WTC11 (cell line): ENCODE data around the gene CHCT1. TPM values are rescaled to one million over a fixed set of nuclear protein-coding genes. Genes with fewer than 3 reads are reported as not detected.

Experiments
- ATAC-seq: fragments of 200-7000 bp; cut with Tn5 transposase; 2 replicates; pipeline ENCODE4 v1.10.0; 2021; ENCODE audit warnings: mild to moderate bottlenecking, moderate library complexity
- CTCF ChIA-PET: fragments of 300-600 bp; sonication (Branson Sonifier 250); formaldehyde crosslinking; loops from one replicate; lab custom pipeline; 2021; ENCODE audit warnings: antibody characterized with exemption; lab: Charles Lee
- POLR2A ChIA-PET: fragments of 350-600 bp; sonication (Branson Sonifier 250); formaldehyde crosslinking; loops from one replicate; lab custom pipeline; 2021; ENCODE audit warnings: antibody characterized with exemption; lab: Charles Lee
- DNase-seq: peaks from one replicate; pipeline ENCODE4 v3.0.0; 2021; ENCODE audit warnings: low spot score
- H3K27ac Mint-ChIP-seq: 2 replicates; pipeline ENCODE4 v1.8.0; 2021; ENCODE audit warnings: mixed read lengths
- H3K27me3 Mint-ChIP-seq: 2 replicates; pipeline ENCODE4 v1.8.0; 2021; ENCODE audit warnings: low read depth, mild to moderate bottlenecking, moderate library complexity, mixed read lengths
- H3K36me3 Mint-ChIP-seq: 2 replicates; pipeline ENCODE4 v1.8.0; 2021; ENCODE audit warnings: mixed read lengths
- H3K4me1 Mint-ChIP-seq: 2 replicates; pipeline ENCODE4 v1.8.0; 2022; ENCODE audit warnings: mixed read lengths
- H3K4me3 Mint-ChIP-seq: 2 replicates; pipeline ENCODE4 v1.8.0; 2021; ENCODE audit warnings: mild to moderate bottlenecking, moderate library complexity, mixed read lengths
- H3K9me3 Mint-ChIP-seq: 2 replicates; pipeline ENCODE4 v1.8.0; 2021; ENCODE audit warnings: mixed read lengths
- ELF4 ChIP-seq: sonication (generic); formaldehyde crosslinking; IDR thresholded peaks from 2 replicates; pipeline ENCODE4 v1.8.1; 2022; ENCODE audit warnings: low read depth, mild to moderate bottlenecking, moderate library complexity, missing genetic modification reagents
- GTF2I ChIP-seq: fragments of 250-450 bp; sonication (Bioruptor Pico); conservative IDR thresholded peaks from 2 replicates; pipeline ENCODE4 v1.4.0; 2021; ENCODE audit warnings: mild to moderate bottlenecking
- NR1H2 ChIP-seq: sonication (generic); formaldehyde crosslinking; IDR thresholded peaks from 2 replicates; pipeline ENCODE4 v1.9.0; 2021; ENCODE audit warnings: mild to moderate bottlenecking, moderate library complexity, missing genetic modification reagents
- NR2C2 ChIP-seq: sonication (generic); formaldehyde crosslinking; IDR thresholded peaks from 2 replicates; pipeline ENCODE4 v1.8.0; 2022; ENCODE audit warnings: mild to moderate bottlenecking, missing genetic modification reagents
- OVOL2 ChIP-seq: fragments of 250-450 bp; sonication (Bioruptor Pico); IDR thresholded peaks from 2 replicates; pipeline ENCODE4 v1.9.0; 2021; ENCODE audit warnings: mild to moderate bottlenecking, borderline replicate concordance
- ZNF219 ChIP-seq: sonication (generic); formaldehyde crosslinking; IDR thresholded peaks from 2 replicates; pipeline ENCODE4 v1.8.0; 2023; ENCODE audit warnings: missing genetic modification reagents, mild to moderate bottlenecking, borderline replicate concordance
- ZNF263 ChIP-seq: sonication (generic); formaldehyde crosslinking; IDR thresholded peaks from 2 replicates; pipeline ENCODE4 v1.8.1; 2022; ENCODE audit warnings: low read depth, mild to moderate bottlenecking, moderate library complexity, missing genetic modification reagents
- total RNA-seq: library from RNA; stranded (reverse); gene quantifications from 3 replicates; pipeline ENCODE4 v1.2.3, GENCODE V29; 2021
- TF ChIP-seq, protein P1 (sequence below): fragments of 250-450 bp; sonication (Bioruptor Pico); conservative IDR thresholded peaks from 2 replicates; pipeline ENCODE4 v1.9.0; 2021; ENCODE audit warnings: mild to moderate bottlenecking
- TF ChIP-seq, protein P2 (sequence below): sonication (generic); formaldehyde crosslinking; IDR thresholded peaks from 2 replicates; pipeline ENCODE4 v1.8.0; 2022; ENCODE audit warnings: mild to moderate bottlenecking, missing genetic modification reagents
- TF ChIP-seq, protein P3 (sequence below): sonication (generic); formaldehyde crosslinking; IDR thresholded peaks from 2 replicates; pipeline ENCODE4 v1.8.0; 2023; ENCODE audit warnings: missing genetic modification reagents, mild to moderate bottlenecking, borderline replicate concordance
- TF ChIP-seq, protein P4 (sequence below): sonication (generic); formaldehyde crosslinking; IDR thresholded peaks from 2 replicates; pipeline ENCODE4 v1.8.0; 2022; ENCODE audit warnings: mild to moderate bottlenecking, missing genetic modification reagents

Gene CHCT1
- total RNA-seq, 1 experiment from 2014 or later, result not detected

DNA sequence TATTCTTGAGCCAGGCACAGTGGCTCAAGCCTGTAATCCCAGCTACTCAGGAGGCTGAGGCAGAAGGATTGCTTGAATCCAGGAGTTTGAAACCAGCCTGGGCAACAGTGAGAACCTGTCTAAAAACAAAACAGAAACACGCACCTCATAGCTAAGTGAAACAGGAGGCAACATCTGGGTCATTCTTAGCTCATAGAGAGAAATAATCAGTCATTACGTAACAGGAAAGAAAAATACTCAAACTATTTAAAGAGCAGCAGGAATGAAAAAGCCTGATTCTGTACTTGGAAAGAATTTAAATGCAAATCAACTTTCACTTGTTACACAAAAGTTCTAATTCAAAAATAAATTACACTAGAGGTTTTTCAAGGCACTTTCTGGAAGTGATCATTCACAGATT is 17.2 kb downstream of the CHCT1 start:
- TF ChIP-seq NR2C2 (CRISPR knock-in tag) (no peak), OVOL2 (CRISPR knock-in tag) (no peak)

DNA sequence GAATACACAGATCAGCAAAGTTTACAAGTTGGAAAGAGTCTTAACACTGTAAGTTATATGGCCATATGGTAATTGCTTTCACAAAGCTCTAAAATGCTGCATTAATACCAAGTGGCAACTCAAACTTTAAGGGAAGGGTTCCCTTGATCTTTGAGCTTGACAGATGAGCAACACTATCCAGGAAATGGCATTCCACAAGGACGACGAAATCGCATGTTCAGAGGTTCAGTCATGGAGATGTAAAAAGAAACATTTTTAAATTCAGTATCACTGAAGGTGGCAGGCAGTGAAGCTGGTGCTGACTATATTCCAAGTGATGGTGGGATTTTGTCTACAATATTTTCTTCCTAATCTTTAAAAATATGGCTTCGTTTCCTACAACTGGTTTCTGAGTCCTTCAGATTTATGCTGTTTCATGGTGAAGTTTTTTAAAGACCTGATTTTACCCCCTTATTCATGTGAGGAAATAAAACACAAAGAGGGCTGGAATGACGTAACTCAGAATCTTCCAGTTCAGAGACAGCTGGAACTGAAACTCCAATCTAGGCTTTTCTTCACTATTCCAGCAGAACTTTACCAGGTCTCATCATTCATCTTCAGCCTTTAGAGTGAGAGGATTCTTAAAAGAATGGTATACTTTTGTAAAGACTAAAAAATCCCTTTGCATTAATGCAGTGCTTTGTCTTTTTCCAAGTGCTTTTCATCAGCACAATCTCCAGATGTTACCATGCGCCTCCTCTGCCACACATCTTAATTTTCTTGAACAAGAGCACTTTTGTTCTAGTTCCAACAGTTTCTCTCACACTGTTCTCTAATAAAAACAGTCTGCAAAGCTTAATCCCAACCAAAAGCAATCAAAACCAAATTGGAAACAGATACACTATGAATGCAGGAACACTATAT is 20.2 kb downstream of the CHCT1 start:
- Mint-ChIP-seq H3K4me3 (no peak overlapping the region), H3K9me3 (peaks cover 8% of the 10 kb centered on the region; the same call in 1 of the 2 replicates), H3K36me3 (peaks cover 7% of the 10 kb centered on the region; the same call in 1 of the 2 replicates), H3K4me1 (peaks cover 5% of the 10 kb centered on the region), H3K27ac (no peak overlapping the region), H3K27me3 (no peaks in the 10 kb centered on the region)
- no peak for TF ChIP-seq ZNF263
- no peak for ATAC-seq
- ChIA-PET POLR2A (no interaction called here), CTCF (no interaction called here)
- DNase-seq, result no peak

More for the DNA sequence above, 17.2 kb downstream of the CHCT1 start:
- ChIA-PET CTCF (interaction anchor here (0.7 to 1.0 kb wide), 4 partner anchors 130 to 298 kb away, joined by 4 read pairs; no protein-coding TSS in a partner anchor), POLR2A (interaction anchor here (0.6 kb wide), 1 partner anchor 32 kb away, joined by 4 read pairs; no protein-coding TSS in a partner anchor)
- Mint-ChIP-seq H3K27me3 (no peaks in the 10 kb centered on the region; the same call in 1 of the 2 replicates), H3K4me3 (no peak overlapping the region), H3K4me1 (peaks cover 5% of the 10 kb centered on the region), H3K27ac (peak overlapping the region; percentile 93; the same call in 1 of the 2 replicates), H3K9me3 (peaks cover 8% of the 10 kb centered on the region; the same call in 1 of the 2 replicates), H3K36me3 (no peaks in the 10 kb centered on the region)
- DNase-seq (no peak), ATAC-seq (no peak)

DNA sequence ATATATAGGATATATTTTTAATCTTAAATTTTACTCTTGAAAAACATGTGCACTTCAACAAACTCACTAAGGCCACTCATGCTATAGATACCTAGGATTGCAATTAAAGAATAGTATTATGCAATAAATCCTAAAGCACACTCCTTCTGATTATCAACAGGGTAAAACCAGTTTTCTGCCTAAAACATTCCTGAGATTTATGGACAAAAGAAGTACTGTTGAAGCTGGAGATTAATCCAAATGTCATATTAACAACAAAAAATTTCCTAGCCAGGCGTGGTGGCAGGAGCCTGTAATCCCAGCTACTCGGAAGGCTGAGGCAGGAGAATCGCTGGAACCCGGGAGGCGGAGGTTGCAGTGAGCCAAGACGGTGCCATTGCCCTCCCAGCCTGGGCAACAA is 21.4 kb downstream of the CHCT1 start:
- TF ChIP-seq, protein P1, sequence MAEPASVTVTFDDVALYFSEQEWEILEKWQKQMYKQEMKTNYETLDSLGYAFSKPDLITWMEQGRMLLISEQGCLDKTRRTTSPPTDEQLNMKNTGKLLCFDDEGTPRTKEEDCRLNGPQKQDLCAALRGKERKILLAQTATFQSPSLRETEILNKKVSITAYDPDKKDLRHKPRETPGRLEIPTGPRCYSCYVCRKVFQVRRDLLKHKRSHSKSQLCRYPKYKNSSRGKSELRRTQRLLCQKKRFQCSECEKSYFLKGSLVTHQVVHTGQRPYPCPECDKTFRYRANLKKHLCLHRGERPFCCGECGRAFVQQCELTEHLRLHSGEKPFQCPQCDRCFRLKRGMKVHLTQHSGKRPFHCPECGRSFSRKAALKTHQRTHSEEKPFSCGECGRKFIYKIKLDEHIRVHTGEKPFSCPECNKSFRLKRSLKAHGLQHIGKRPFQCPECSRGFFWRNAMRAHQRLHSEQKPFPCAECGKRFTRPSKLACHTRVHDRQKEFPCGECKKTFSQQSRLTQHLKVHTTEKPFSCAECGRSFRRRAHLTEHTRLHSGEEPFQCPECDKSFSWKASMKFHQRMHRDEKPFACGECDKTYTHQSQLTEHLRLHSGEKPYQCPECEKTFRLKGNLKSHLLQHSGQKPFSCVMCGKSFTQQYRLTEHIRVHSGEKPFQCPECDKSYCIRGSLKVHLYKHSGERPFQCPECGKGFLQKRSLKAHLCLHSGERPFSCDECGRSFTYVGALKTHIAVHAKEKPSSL, result no peak
- no peak for TF ChIP-seq NR1H2 (CRISPR knock-in tag)
- TF ChIP-seq ELF4 (CRISPR knock-in tag), result no peak
- no peak overlapping the region for H3K27ac Mint-ChIP-seq
- no peak overlapping the region for H3K4me3 Mint-ChIP-seq
- no peak for DNase-seq
- peaks cover 5% of the 10 kb centered on the region for H3K4me1 Mint-ChIP-seq
- ATAC-seq, result no peak
- H3K9me3 Mint-ChIP-seq, result peaks cover 8% of the 10 kb centered on the region; the same call in 1 of the 2 replicates
- CTCF ChIA-PET, result no interaction called here
- H3K27me3 Mint-ChIP-seq, result no peaks in the 10 kb centered on the region
- POLR2A ChIA-PET, result interaction anchor here (0.7 kb wide), 1 partner anchor 290 kb away, joined by 4 read pairs; no protein-coding TSS in a partner anchor
- peaks cover 15% of the 10 kb centered on the region for H3K36me3 Mint-ChIP-seq

DNA sequence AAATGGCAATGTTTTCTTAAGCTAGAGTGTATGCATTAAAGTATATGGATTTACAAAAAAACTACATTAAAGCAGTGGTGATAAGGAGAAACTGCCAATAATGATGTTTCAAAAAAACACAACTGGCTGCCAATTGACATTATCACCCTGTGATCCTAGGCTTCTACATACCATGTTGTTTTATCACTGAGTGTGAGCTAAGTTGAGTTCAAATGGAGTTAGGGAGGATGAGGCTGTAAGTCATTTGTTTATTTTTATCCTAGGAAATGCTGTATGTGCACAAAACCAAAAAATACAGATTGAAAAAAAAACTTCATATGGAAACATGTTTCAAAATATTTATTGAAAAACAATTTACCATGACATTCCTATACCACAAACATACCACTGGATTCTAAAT is 22.9 kb downstream of the CHCT1 start:
- CTCF ChIA-PET, result no interaction called here
- Mint-ChIP-seq H3K27ac (no peak overlapping the region), H3K36me3 (peaks cover 19% of the 10 kb centered on the region), H3K4me1 (no peaks in the 10 kb centered on the region), H3K4me3 (no peak overlapping the region), H3K27me3 (no peaks in the 10 kb centered on the region), H3K9me3 (peaks cover 8% of the 10 kb centered on the region; the same call in 1 of the 2 replicates)
- ATAC-seq (no peak), DNase-seq (no peak)
- TF ChIP-seq, protein P2, sequence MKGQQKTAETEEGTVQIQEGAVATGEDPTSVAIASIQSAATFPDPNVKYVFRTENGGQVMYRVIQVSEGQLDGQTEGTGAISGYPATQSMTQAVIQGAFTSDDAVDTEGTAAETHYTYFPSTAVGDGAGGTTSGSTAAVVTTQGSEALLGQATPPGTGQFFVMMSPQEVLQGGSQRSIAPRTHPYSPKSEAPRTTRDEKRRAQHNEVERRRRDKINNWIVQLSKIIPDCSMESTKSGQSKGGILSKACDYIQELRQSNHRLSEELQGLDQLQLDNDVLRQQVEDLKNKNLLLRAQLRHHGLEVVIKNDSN (CRISPR knock-in tag), result no peak
- POLR2A ChIA-PET, result no interaction called here

DNA sequence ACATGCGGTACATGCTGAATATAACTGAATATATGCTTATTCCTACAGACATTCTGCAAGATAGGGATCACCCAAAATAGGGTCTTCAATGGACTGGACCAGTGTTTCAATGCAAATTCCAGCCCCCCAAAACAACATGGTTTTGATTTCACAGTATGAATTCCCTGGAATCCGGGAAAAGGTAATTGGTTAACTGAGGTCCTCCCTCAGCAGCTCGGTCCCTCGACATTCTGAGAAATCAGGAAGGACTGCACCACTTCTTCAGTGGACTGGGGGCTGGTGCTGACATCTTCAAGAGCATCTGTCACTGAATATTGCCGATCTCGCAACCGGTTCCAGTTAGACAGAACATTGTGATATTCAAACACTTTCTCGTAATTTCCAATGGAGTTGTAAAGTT is 25.1 kb downstream of the CHCT1 start:
- ChIA-PET POLR2A (no interaction called here), CTCF (no interaction called here)
- DNase-seq, result no peak
- no peak overlapping the region for H3K27ac Mint-ChIP-seq
- no peak overlapping the region for H3K4me3 Mint-ChIP-seq
- H3K9me3 Mint-ChIP-seq, result no peaks in the 10 kb centered on the region
- H3K4me1 Mint-ChIP-seq, result no peaks in the 10 kb centered on the region
- TF ChIP-seq, protein P1, result no peak
- TF ChIP-seq GTF2I (no peak), ZNF219 (CRISPR knock-in tag) (no peak)
- TF ChIP-seq, protein P3, sequence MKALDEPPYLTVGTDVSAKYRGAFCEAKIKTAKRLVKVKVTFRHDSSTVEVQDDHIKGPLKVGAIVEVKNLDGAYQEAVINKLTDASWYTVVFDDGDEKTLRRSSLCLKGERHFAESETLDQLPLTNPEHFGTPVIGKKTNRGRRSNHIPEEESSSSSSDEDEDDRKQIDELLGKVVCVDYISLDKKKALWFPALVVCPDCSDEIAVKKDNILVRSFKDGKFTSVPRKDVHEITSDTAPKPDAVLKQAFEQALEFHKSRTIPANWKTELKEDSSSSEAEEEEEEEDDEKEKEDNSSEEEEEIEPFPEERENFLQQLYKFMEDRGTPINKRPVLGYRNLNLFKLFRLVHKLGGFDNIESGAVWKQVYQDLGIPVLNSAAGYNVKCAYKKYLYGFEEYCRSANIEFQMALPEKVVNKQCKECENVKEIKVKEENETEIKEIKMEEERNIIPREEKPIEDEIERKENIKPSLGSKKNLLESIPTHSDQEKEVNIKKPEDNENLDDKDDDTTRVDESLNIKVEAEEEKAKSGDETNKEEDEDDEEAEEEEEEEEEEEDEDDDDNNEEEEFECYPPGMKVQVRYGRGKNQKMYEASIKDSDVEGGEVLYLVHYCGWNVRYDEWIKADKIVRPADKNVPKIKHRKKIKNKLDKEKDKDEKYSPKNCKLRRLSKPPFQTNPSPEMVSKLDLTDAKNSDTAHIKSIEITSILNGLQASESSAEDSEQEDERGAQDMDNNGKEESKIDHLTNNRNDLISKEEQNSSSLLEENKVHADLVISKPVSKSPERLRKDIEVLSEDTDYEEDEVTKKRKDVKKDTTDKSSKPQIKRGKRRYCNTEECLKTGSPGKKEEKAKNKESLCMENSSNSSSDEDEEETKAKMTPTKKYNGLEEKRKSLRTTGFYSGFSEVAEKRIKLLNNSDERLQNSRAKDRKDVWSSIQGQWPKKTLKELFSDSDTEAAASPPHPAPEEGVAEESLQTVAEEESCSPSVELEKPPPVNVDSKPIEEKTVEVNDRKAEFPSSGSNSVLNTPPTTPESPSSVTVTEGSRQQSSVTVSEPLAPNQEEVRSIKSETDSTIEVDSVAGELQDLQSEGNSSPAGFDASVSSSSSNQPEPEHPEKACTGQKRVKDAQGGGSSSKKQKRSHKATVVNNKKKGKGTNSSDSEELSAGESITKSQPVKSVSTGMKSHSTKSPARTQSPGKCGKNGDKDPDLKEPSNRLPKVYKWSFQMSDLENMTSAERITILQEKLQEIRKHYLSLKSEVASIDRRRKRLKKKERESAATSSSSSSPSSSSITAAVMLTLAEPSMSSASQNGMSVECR (CRISPR knock-in tag), result no peak
- TF ChIP-seq, protein P4, sequence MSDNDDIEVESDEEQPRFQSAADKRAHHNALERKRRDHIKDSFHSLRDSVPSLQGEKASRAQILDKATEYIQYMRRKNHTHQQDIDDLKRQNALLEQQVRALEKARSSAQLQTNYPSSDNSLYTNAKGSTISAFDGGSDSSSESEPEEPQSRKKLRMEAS (CRISPR knock-in tag), result no peak
- no peaks in the 10 kb centered on the region for H3K27me3 Mint-ChIP-seq
- H3K36me3 Mint-ChIP-seq, result peaks cover 31% of the 10 kb centered on the region
- no peak for ATAC-seq
